Neural cell (in vitro differentiated cells): Measurements from ENCODE around the gene UCP2. TPM values are rescaled to one million over a fixed set of nuclear protein-coding genes. Genes with fewer than 3 reads are reported as not detected.

Experiments used
- H2AFZ ChIP-seq: fragments of 200-600, 300-800 bp; sonication (generic), shearing (Covaris generic); 2 replicates; pipeline ENCODE4 v1.6.0; 2014; ENCODE audit warnings: low read depth, mild to moderate bottlenecking, antibody characterized with exemption, low read length, moderate library complexity
- H3F3A ChIP-seq: fragments of 200-600 bp; shearing (Covaris generic); 2 replicates; pipeline ENCODE4 v1.6.1; 2016; ENCODE audit warnings: mild to moderate bottlenecking, moderate library complexity, mixed read lengths, antibody characterized with exemption, low read length; ENCODE audit not compliant: insufficient read depth, poor library complexity, severe bottlenecking
- H3K27ac ChIP-seq: fragments of 200-600, 300-800 bp; sonication (generic), shearing (Covaris generic); 2 replicates; pipeline ENCODE4 v1.5.1; 2014; ENCODE audit warnings: mild to moderate bottlenecking, low read length, moderate library complexity
- H3K27me3 ChIP-seq: fragments of 300-800, 200-600 bp; sonication (generic), shearing (Covaris generic); 2 replicates; pipeline ENCODE4 v1.6.0; 2014; ENCODE audit warnings: mild to moderate bottlenecking, low read depth, low read length, moderate library complexity; ENCODE audit not compliant: insufficient read depth
- H3K36me3 ChIP-seq: fragments of 300-800, 200-600 bp; sonication (generic), shearing (Covaris generic); 2 replicates; pipeline ENCODE4 v1.5.1; 2014; ENCODE audit warnings: mild to moderate bottlenecking, antibody characterized with exemption, low read length, moderate library complexity; ENCODE audit not compliant: insufficient read depth
- H3K4me2 ChIP-seq: fragments of 300-800, 200-600 bp; sonication (generic), shearing (Covaris generic); 2 replicates; pipeline ENCODE4 v1.6.0; 2014; ENCODE audit warnings: mild to moderate bottlenecking, low read length
- H3K4me3 ChIP-seq: fragments of 300-800, 200-600 bp; sonication (generic), shearing (Covaris generic); 2 replicates; pipeline ENCODE4 v1.5.1; 2014; ENCODE audit warnings: mild to moderate bottlenecking, low read length, moderate library complexity
- H3K79me2 ChIP-seq: fragments of 200-600 bp; shearing (Covaris generic); replicated peaks from 2 replicates; pipeline ENCODE4 v1.6.0; 2014; ENCODE audit warnings: mild to moderate bottlenecking, low read length, moderate library complexity; ENCODE audit not compliant: insufficient read depth
- H3K9ac ChIP-seq: fragments of 300-800, 200-600 bp; sonication (generic), shearing (Covaris generic); 2 replicates; pipeline ENCODE4 v1.6.1; 2016; ENCODE audit warnings: mild to moderate bottlenecking, low read length, mixed read lengths
- H3K9me2 ChIP-seq: fragments of 200-600 bp; shearing (Covaris generic); 2 replicates; pipeline ENCODE4 v1.6.1; 2016; ENCODE audit warnings: mild to moderate bottlenecking, low read length, mixed read lengths; ENCODE audit not compliant: insufficient read depth
- H3K9me3 ChIP-seq: fragments of 200-600, 300-800 bp; sonication (generic), shearing (Covaris generic); 2 replicates; pipeline ENCODE4 v1.6.1; 2016; ENCODE audit warnings: mild to moderate bottlenecking, mixed run types, low read length, moderate library complexity, mixed read lengths
- H4K20me1 ChIP-seq: fragments of 200-600 bp; shearing (Covaris generic); 2 replicates; pipeline ENCODE4 v1.6.1; 2016; ENCODE audit warnings: mild to moderate bottlenecking, mixed run types; ENCODE audit not compliant: insufficient read depth
- CTCF ChIP-seq: fragments of 450-650 bp; IDR thresholded peaks from 2 replicates; pipeline ENCODE4 v1.5.1; 2014; ENCODE audit warnings: antibody characterized with exemption, mild to moderate bottlenecking, moderate library complexity; ENCODE audit not compliant: poor library complexity, severe bottlenecking
- EP300 ChIP-seq: fragments of 450-650 bp; conservative IDR thresholded peaks from 2 replicates; pipeline ENCODE4 v1.6.1; 2014; ENCODE audit warnings: antibody characterized with exemption, mild to moderate bottlenecking, moderate library complexity; ENCODE audit not compliant: poor library complexity, severe bottlenecking
- EZH2 ChIP-seq: fragments of 200-600, 300-800 bp; shearing (Covaris generic), sonication (generic); IDR thresholded peaks from 2 replicates; pipeline ENCODE4 v1.6.1; 2014; ENCODE audit warnings: antibody characterized with exemption, low read length, borderline replicate concordance, mild to moderate bottlenecking; ENCODE audit not compliant: insufficient read depth, poor library complexity, severe bottlenecking
- MXI1 ChIP-seq: fragments of 450-650 bp; conservative IDR thresholded peaks from 2 replicates; pipeline ENCODE4 v1.6.1; 2014; ENCODE audit warnings: antibody characterized with exemption, mild to moderate bottlenecking; ENCODE audit not compliant: poor library complexity, severe bottlenecking
- POLR2AphosphoS5 ChIP-seq: IDR thresholded peaks from 2 replicates; pipeline ENCODE4 v1.6.1; 2012
- RAD21 ChIP-seq: fragments of 450-650 bp; conservative IDR thresholded peaks from 2 replicates; pipeline ENCODE4 v1.6.1; 2014; ENCODE audit warnings: antibody characterized with exemption, mild to moderate bottlenecking, moderate library complexity
- REST ChIP-seq: IDR thresholded peaks from 2 replicates; pipeline ENCODE4 v1.6.1; 2012; ENCODE audit warnings: borderline replicate concordance
- SMC3 ChIP-seq: fragments of 450-650 bp; conservative IDR thresholded peaks from 2 replicates; pipeline ENCODE4 v1.6.1; 2014; ENCODE audit warnings: antibody characterized with exemption, mild to moderate bottlenecking, moderate library complexity; ENCODE audit not compliant: poor library complexity
- TAF1 ChIP-seq: IDR thresholded peaks from 2 replicates; pipeline ENCODE4 v1.6.1; 2012; ENCODE audit warnings: low read depth
- polyA plus RNA-seq: library from polyadenylated mRNA; depleted of rRNA; stranded (reverse); fragments of >200 nt; gene quantifications from 2 replicates; pipeline ENCODE4 v1.2.3, GENCODE V29; 2014

UCP2 gene
- polyA plus RNA-seq, 1 donor from 2014 or later, result not detected

GRCh38 chr11:73932781-73933180, 49.9 kb downstream of the UCP2 start:
- no peaks in the 10 kb centered on the region for H3K9me2 ChIP-seq
- TF ChIP-seq RAD21 (no peak), MXI1 (no peak), EZH2 (no peak), SMC3 (no peak), POLR2AphosphoS5 (no peak), TAF1 (no peak), EP300 (no peak), REST (no peak), CTCF (no peak)

GRCh38 chr11:73931951-73932350, 50.7 kb downstream of the UCP2 start:
- Histone ChIP-seq H4K20me1 (no peaks in the 10 kb centered on the region), H3K4me2 (no peak overlapping the region), H3K9me2 (no peaks in the 10 kb centered on the region), H3K4me3 (no peak overlapping the region), H3K27ac (no peak overlapping the region), H3K9ac (no peak overlapping the region), H3K36me3 (peaks cover 19% of the 10 kb centered on the region), H3K9me3 (no peaks in the 10 kb centered on the region), H3K27me3 (no peaks in the 10 kb centered on the region), H2AFZ (no peak overlapping the region), H3K79me2 (no peaks in the 10 kb centered on the region), H3F3A (no peaks in the 10 kb centered on the region)
- TF ChIP-seq EP300 (no peak), REST (no peak), RAD21 (no peak), CTCF (no peak), SMC3 (no peak), EZH2 (no peak), MXI1 (no peak), POLR2AphosphoS5 (no peak), TAF1 (no peak)

More at GRCh38 chr11:73932781-73933180, 49.9 kb downstream of the UCP2 start:
- Histone ChIP-seq H2AFZ (no peak overlapping the region), H3F3A (no peaks in the 10 kb centered on the region), H3K4me3 (no peak overlapping the region), H4K20me1 (no peaks in the 10 kb centered on the region), H3K36me3 (peaks cover 12% of the 10 kb centered on the region), H3K4me2 (no peak overlapping the region), H3K27ac (no peak overlapping the region), H3K9me3 (no peaks in the 10 kb centered on the region), H3K79me2 (no peaks in the 10 kb centered on the region), H3K9ac (no peak overlapping the region), H3K27me3 (no peaks in the 10 kb centered on the region)
